Stimulated activated CD8-positive, alpha-beta memory T cell treated with anti-CD3 and anti-CD28 coated beads, Interleukin-15, amount 100 ng/mL, for 24 hours (primary cell): ENCODE results near the gene MLEC.
"Not testable (repeated sequence)": the region's sequence is repeated elsewhere in the genome, so short reads cannot be mapped to it uniquely, and the experiment has no call there.

ENCODE experiments used
- DNase-seq: peaks from one replicate; pipeline ENCODE4 v3.0.0-alpha.2; 2020; ENCODE audit warnings: low read depth

MLEC gene

GRCh38 chr12:120721866-120722265, 34.9 kb downstream of the MLEC start:
- no peak for DNase-seq

- DNase-seq: no peak
These were observed 35.8 kb downstream of the MLEC start for GRCh38 chr12:120722784-120723183.

- no peak for DNase-seq
These were observed 37.8 kb downstream of the MLEC start for GRCh38 chr12:120724720-120725119.

- DNase-seq: no peak
These were observed 38.3 kb downstream of the MLEC start for GRCh38 chr12:120725151-120725658.

- peak; percentile 71 for DNase-seq
These were observed 38.9 kb downstream of the MLEC start, which contains the start of gene ACADS for GRCh38 chr12:120725659-120726509. TSS of gene ACADS (plus strand) at chr12:120725826. CDS start at chr12:120725886, 60 bp downstream.

GRCh38 chr12:120726510-120726793, 39.5 kb downstream of the MLEC start:
- no peak for DNase-seq

GRCh38 chr12:120726961-120727360, 40.0 kb downstream of the MLEC start:
- no peak for DNase-seq

- DNase-seq: not testable (repeated sequence)
These were observed 45.2 kb downstream of the MLEC start for GRCh38 chr12:120732198-120732597.

GRCh38 chr12:120733574-120733973, 46.6 kb downstream of the MLEC start:
- DNase-seq: no peak

- DNase-seq: no peak
These were observed 47.3 kb downstream of the MLEC start for GRCh38 chr12:120734210-120734609.

- DNase-seq: no peak
These were observed 48.2 kb downstream of the MLEC start for GRCh38 chr12:120735181-120735580.

GRCh38 chr12:120736404-120737331, 49.7 kb downstream of the MLEC start:
- DNase-seq: no peak

GRCh38 chr12:120737557-120738251, 50.8 kb downstream of the MLEC start:
- no peak for DNase-seq

- no peak for DNase-seq
These were observed 51.5 kb downstream of the MLEC start for GRCh38 chr12:120738252-120739030.

GRCh38 chr12:120739031-120739762, 52.2 kb downstream of the MLEC start:
- DNase-seq: no peak

- DNase-seq: no peak
These were observed 53.1 kb downstream of the MLEC start for GRCh38 chr12:120739821-120740613.

- DNase-seq: no peak
These were observed 53.9 kb downstream of the MLEC start for GRCh38 chr12:120740871-120741270.

GRCh38 chr12:120741476-120742421, 54.8 kb downstream of the MLEC start:
- DNase-seq: no peak
